IPS-18c (cell line): ENCODE results near the gene MAPK1IP1L.
"Not testable (repeated sequence)": the region's sequence is repeated elsewhere in the genome, so short reads cannot be mapped to it uniquely, and the experiment has no call there.

Source experiments
- H3K4me3 ChIP-seq: 2 replicates; pipeline ENCODE4 v1.7.0; 2013; ENCODE audit warnings: low read depth, mild to moderate bottlenecking, low read length, moderate library complexity; ENCODE audit not compliant: insufficient read depth
- H3K9me3 ChIP-seq: one replicate; pipeline ENCODE4 v1.6.1; 2013; ENCODE audit warnings: mild to moderate bottlenecking, low read length, moderate library complexity; ENCODE audit not compliant: control insufficient read depth, insufficient read depth

The MAPK1IP1L gene

GRCh38 chr14:55077170-55078151 is 26.0 kb downstream of the MAPK1IP1L start:
- H3K4me3 ChIP-seq = no peak overlapping the region

DNA sequence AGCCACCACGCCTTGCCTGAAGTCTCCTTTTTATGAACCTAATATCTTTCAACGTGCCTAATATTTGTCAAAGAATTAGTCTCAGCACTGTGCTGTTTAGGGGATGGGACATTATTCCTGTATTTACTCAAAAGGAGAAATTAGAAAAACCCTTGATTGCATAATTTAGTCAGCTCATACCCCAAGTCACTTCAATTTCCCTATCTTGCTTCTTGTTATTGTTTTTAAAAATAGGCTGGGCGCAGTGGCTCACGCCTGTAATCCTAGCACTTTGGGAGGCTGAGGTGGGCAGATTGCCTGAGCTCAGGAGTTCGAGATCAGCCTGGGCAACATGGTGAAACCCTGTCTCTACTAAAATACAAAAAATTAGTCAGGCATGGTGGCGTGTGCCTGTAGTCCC is 28.5 kb downstream of the MAPK1IP1L start:
- H3K4me3 ChIP-seq, H3K9me3 ChIP-seq: not testable (repeated sequence)

More at GRCh38 chr14:55077170-55078151, 26.0 kb downstream of the MAPK1IP1L start:
- no peaks in the 10 kb centered on the region for H3K9me3 ChIP-seq

DNA sequence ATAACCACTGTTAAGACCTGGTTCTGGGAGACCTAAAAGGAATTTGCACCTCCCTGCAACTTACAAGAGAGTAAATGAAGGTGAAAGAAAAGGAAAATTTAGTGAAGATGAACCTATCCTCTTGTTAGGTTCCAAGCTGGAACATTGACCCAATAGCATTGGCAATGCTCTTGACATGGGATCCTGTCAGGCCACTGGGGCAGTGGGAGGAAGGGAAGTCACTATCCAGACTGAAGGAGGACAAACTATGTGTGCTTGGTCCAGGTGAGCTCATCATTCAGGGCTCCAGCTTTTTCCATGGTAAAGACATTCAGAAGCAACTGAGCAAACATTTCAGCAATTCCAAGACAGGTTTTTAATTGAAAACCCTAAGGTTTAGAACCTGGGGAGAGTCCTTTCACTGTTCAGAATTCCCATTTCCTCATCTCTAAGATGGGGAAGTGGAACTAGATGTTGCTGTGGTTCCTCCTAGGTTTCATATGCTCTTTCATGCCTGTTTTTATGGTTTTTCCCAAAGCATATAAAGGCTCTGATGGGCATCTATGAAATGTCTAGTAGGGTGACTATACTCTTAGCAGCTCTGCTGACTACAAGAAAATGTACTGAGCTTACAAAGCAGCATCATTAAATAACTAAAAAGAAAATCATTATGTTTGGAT is 33.1 kb downstream of the MAPK1IP1L start:
- H3K9me3 ChIP-seq = no peaks in the 10 kb centered on the region

GRCh38 chr14:55085060-55085660 is 33.7 kb downstream of the MAPK1IP1L start:
- Histone ChIP-seq H3K4me3 (no peak overlapping the region), H3K9me3 (no peaks in the 10 kb centered on the region)

More for the DNA sequence above, 33.1 kb downstream of the MAPK1IP1L start:
- no peak overlapping the region for H3K4me3 ChIP-seq

GRCh38 chr14:55086938-55087337 is 35.5 kb downstream of the MAPK1IP1L start:
- H3K4me3 ChIP-seq = no peak overlapping the region
- no peaks in the 10 kb centered on the region for H3K9me3 ChIP-seq

DNA sequence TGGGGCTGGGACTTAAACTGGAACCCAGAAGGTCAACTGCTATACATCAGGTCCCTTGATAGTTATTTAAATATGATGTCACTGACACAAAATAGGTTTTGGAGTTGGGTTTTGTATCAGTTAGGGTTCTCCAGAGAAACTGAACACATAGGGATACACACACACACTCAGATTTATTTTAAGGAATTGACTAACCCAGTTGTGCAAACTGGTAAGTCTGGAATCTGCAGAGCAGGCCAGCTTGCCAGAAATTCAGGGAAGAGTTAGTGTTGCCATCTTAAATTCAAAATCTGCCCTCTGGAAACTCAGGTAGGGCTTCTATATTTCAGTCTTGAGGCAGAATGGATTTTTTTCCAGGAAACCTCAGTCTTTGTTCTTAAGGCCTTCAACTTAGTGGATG is 36.9 kb downstream of the MAPK1IP1L start:
- Histone ChIP-seq H3K4me3 (no peak overlapping the region), H3K9me3 (no peaks in the 10 kb centered on the region)

DNA sequence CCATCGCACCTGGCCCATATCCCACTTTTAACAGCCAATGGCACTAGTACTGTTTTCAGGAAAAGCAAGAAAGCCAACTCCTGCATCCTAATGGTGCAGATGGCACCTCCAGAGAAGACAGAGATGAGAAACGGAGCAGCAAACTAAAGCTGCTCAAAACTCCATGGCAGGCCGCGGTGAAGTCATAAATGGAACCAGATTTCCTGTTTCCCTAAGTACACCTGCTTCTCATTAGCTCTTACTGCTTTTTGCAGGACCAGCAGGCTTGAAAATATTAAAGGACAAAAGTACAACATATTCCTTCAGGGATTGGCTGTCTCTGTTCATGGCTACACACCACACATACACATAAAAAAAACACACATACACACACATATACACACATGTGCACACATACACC is 40.9 kb downstream of the MAPK1IP1L start:
- no peaks in the 10 kb centered on the region for H3K9me3 ChIP-seq
- no peak overlapping the region for H3K4me3 ChIP-seq

DNA sequence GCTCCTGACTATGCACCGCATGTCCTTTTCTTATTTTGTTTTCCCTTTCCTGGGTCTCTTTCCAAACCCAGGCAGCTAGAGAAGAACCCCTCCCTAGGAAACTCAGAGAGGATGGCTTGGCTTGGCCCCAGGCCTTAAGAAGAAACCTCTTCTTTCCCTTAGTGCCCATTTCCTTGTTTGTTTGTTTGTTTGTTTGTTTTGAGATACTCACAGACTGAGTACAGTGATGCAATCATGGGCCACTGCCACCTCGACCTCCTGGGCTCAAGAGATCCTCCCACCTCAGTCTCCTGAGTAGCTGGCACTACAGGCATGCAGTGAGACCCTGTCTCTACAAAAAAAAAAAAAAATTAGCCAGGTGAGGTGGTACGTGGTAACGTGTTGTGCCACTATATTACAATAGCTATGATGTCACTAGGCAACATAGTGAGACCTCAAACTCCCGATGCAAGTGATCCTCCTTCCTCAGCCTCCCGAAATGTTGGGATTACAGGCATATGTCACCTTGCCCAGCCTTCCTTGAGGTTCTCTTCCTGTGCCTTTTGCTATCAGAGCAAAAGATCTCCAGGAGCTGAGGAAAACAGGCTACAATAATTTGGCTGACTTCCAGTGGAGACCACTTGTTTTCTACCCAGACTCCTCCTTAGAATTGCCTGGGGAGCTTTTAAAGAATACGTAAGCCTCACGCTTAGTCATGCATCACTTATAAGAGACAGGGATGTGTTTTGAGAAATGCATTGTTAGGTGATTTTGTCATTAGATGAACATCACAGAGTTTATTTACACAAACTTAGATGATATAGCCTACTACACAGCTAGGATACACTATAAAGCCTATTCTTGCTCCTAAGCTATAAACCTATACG is 43.1 kb downstream of the MAPK1IP1L start:
- Histone ChIP-seq H3K9me3 (no peaks in the 10 kb centered on the region), H3K4me3 (no peak overlapping the region)

DNA sequence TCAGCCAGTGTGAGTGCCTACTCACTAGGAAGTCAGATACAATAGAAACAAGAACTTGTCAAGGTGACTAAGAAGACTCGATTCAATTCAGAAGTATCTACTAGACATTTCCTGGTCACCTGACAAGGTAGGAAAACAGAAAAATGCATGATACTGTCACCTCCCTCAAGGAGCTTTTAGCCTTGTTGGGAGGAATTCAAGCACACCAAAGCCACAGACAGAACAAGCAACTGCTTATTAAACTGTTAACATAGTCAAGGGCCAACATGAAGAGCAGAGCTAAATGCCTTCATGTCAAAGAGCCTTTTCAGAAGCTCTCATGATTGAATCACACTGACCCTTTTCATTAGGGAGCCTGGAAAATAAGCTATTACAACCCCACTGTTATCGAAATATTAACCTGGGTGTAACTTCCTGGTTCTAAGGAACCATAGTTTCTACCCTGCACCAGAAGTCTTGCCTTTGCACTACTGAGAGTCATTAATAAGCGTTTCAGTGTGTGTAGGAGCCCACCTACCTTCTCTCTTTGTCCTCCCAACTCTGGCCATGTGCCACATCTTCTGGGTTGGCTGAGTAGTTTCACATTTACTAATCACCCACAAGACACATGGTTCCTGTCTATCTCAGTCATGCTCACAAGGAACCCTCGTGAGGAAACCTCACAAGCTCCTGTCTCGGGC is 46.6 kb downstream of the MAPK1IP1L start:
- Histone ChIP-seq H3K9me3 (no peaks in the 10 kb centered on the region), H3K4me3 (no peak overlapping the region)

DNA sequence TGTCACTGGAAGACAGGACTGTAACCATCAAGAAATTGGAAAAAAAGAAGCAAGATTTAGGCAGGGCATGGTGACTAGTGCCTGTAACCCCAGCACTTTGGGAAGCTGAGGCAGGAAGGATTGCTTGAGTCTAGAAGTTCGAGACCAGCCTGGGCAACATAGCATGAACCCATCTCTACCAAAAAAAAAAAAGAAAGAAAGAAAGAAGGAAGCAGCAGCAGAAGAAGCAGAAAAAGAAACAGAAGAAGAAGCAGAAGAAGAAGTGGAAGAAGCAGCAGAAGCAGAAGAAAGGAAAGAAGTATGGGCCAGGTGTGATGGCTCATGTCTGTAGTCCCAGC is 47.1 kb downstream of the MAPK1IP1L start:
- H3K4me3 ChIP-seq = no peak overlapping the region
- no peaks in the 10 kb centered on the region for H3K9me3 ChIP-seq

- no peak overlapping the region for H3K4me3 ChIP-seq
- no peaks in the 10 kb centered on the region for H3K9me3 ChIP-seq
Measured at GRCh38 chr14:55099756-55100155, 48.3 kb downstream of the MAPK1IP1L start.

DNA sequence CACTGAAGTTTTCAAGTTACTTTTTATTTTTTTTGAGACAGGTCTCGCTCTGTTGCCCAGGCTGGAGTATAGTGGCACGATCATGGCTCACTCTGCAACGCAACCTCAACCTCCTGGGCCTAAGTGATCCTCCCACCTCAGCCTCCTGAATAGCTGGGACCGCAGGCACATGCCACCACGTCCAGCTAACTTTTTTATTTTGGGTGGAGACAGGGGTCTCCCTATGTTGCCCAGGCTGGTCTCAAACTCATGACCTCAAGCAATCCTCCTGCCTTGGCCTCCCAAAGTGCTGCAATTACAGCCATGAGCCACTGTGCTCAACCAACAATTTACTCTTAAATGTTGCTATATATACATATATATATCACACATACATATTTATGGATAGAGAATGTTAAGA is 50.3 kb downstream of the MAPK1IP1L start:
- H3K4me3 ChIP-seq = no peak overlapping the region
- H3K9me3 ChIP-seq = no peaks in the 10 kb centered on the region

DNA sequence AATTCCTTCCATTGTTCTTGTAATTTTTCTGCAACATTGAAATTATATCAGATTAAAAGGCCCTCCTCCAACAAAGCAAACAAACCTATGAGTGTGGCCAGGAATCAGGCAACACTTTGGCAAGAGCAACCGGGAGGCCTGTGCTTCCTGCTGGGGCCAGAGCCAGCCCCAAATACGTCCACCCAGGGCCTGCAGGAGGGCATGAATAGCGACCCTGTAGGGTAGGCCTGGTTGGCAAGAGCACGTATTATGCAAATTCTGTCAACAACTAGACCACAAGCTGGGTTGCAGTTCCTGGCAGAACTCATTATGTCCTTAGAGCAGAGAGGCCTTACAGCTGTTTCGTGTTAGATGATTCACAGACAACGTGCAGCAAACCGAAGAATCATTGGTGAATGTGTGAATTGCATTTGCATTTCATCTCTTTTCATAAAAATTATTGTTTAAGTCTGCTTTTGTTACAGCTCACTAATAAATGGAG is 50.7 kb downstream of the MAPK1IP1L start:
- H3K4me3 ChIP-seq = no peak overlapping the region
- H3K9me3 ChIP-seq = no peaks in the 10 kb centered on the region

GRCh38 chr14:55103005-55103640 is 51.7 kb downstream of the MAPK1IP1L start:
- H3K4me3 ChIP-seq = no peak overlapping the region

GRCh38 chr14:55103971-55104954 is 52.8 kb downstream of the MAPK1IP1L start:
- H3K9me3 ChIP-seq = no peaks in the 10 kb centered on the region
- no peak overlapping the region for H3K4me3 ChIP-seq

More at GRCh38 chr14:55103005-55103640, 51.7 kb downstream of the MAPK1IP1L start:
- no peaks in the 10 kb centered on the region for H3K9me3 ChIP-seq
